Neural progenitor cell (in vitro differentiated cells): ENCODE measurements around the gene TAC3.

Experiments
- CTCF ChIP-seq: fragments of 200-600 bp; sonication (generic); IDR thresholded peaks from 2 replicates; pipeline ENCODE4 v1.5.1; 2017; ENCODE audit warnings: antibody characterized with exemption, mild to moderate bottlenecking
- EZH2 ChIP-seq: fragments of 200-600 bp; sonication (generic); IDR thresholded peaks from 2 replicates; pipeline ENCODE4 v1.6.1; 2017; ENCODE audit warnings: antibody characterized with exemption, mild to moderate bottlenecking, moderate library complexity
- EZH2phosphoT487 ChIP-seq: fragments of 200-600 bp; sonication (generic); IDR thresholded peaks from 2 replicates; pipeline ENCODE4 v1.6.1; 2017; ENCODE audit warnings: antibody characterized with exemption

- TF ChIP-seq CTCF: no peak
- TF ChIP-seq EZH2: no peak
- TF ChIP-seq EZH2phosphoT487: no peak
Observed at GRCh38 chr12:56980268-56980667, 36.1 kb downstream of the TAC3 start.
